ENCODE results near the gene GRAP2. TPM values are rescaled to one million over a fixed set of nuclear protein-coding genes. Genes with fewer than 3 reads are reported as not detected.

GRAP2 gene
- total RNA-seq, 1 experiment from 2014 or later = 0.42 TPM

GRCh38 chr22:39896313-39896996 lies 4.4 kb upstream of the GRAP2 start:
- intact Hi-C loops (cut with micrococcal nuclease) = no loop called here
- no TSS peak for BruUV-seq (replicated peaks)
- H4K20me1 ChIP-seq (ENCODE audit: insufficient read depth) = no peaks in the 10 kb centered on the region
- CTCF ChIA-PET = interaction anchor here (1.2 kb wide), 1 partner anchor 57 kb away, joined by 3 read pairs; no protein-coding TSS in a partner anchor
- no peaks in the 10 kb centered on the region for H3K36me3 ChIP-seq (ENCODE audit: control insufficient read depth in 1 of 2, insufficient read depth in 2 of 2, low read length in 2 of 2)
- ATAC-seq (no peak), DNase-seq (ENCODE audit: low read depth, low spot score) (no peak)
- H3K4me1 ChIP-seq (ENCODE audit: control insufficient read depth in 1 of 2, insufficient read depth in 2 of 2, low read length in 2 of 2) = no peaks in the 10 kb centered on the region
- H3K9me3 ChIP-seq (ENCODE audit: control insufficient read depth in 1 of 2, insufficient read depth in 1 of 2, low read depth in 1 of 2, low read length in 2 of 2) = no peaks in the 10 kb centered on the region
- no peak overlapping the region for H3K4me2 ChIP-seq (ENCODE audit: low read length)
- no peaks in the 10 kb centered on the region for H3K79me2 ChIP-seq (ENCODE audit: insufficient read depth, low read length)
- no peaks in the 10 kb centered on the region for H3K9me2 ChIP-seq (ENCODE audit: insufficient read depth)
- no peak for TF ChIP-seq JUND (IDR thresholded peaks at IDR 0.05)
- no peak for TF ChIP-seq EZH2phosphoT487 (IDR thresholded peaks at IDR 0.05; ENCODE audit: borderline replicate concordance)
- no peak for TF ChIP-seq SP1 (IDR thresholded peaks at IDR 0.05; ENCODE audit: low read depth)
- no peak for TF ChIP-seq ZNF274 (IDR thresholded peaks at IDR 0.05; ENCODE audit: low read depth, low read length)
- no peak for TF ChIP-seq ZFX (IDR thresholded peaks at IDR 0.05)
- no peak for TF ChIP-seq POLR2A (IDR thresholded peaks at IDR 0.05; ENCODE audit: borderline replicate concordance, extremely low read depth, insufficient read depth, insufficient read length)
- no peak for TF ChIP-seq SRF (IDR thresholded peaks at IDR 0.05; ENCODE audit: low read depth)
- TF ChIP-seq POLR2AphosphoS5 (IDR thresholded peaks at IDR 0.05; ENCODE audit: low read depth, low read length) = no peak
- no peak for TF ChIP-seq EZH2 (IDR thresholded peaks at IDR 0.05)
- TF ChIP-seq CBX3 (IDR thresholded peaks at IDR 0.05; ENCODE audit: low read depth) = no peak
- TF ChIP-seq ATF3 (IDR thresholded peaks at IDR 0.05) = no peak
- no peak for TF ChIP-seq ZBTB33 (IDR thresholded peaks at IDR 0.05; ENCODE audit: extremely low read depth, insufficient replicate concordance, low read length)
- TF ChIP-seq REST (IDR thresholded peaks at IDR 0.05; ENCODE audit: low read depth) = no peak
- TF ChIP-seq EGR1 (IDR thresholded peaks at IDR 0.05; ENCODE audit: low read depth) = no peak
- no peak for TF ChIP-seq CEBPB (IDR thresholded peaks at IDR 0.05; ENCODE audit: low read depth)
- no peak for TF ChIP-seq SIN3A (IDR thresholded peaks at IDR 0.05; ENCODE audit: low read depth)
- TF ChIP-seq CTCF (IDR thresholded peaks at IDR 0.05 in 2 of 3, conservative IDR thresholded peaks at IDR 0.05 in 1 of 3; ENCODE audit: borderline replicate concordance in 1 of 3, insufficient read depth in 1 of 3, low read depth in 2 of 3, low read length in 2 of 3) = no peak
- no peak for TF ChIP-seq TCF7L2 (IDR thresholded peaks at IDR 0.05; ENCODE audit: borderline replicate concordance, extremely low read depth, insufficient read depth, insufficient read length)
- TF ChIP-seq FOSL1 (IDR thresholded peaks at IDR 0.05; ENCODE audit: low read depth) = no peak
- no peak overlapping the region for H3K27ac ChIP-seq (ENCODE audit: low read depth, low read length)
- no peak overlapping the region for H3K4me3 ChIP-seq (replicated peaks in 1 of 2; ENCODE audit: low read depth in 1 of 2, low read length in 2 of 2)
- POLR2A ChIA-PET = no interaction called here
- no peak overlapping the region for H2AFZ ChIP-seq (ENCODE audit: low read depth, low read length, poor library complexity, severe bottlenecking)
- no peak overlapping the region for H3K9ac ChIP-seq (ENCODE audit: low read length)
- H3K27me3 ChIP-seq (ENCODE audit: insufficient read depth, low read length) = peaks cover 57% of the 10 kb centered on the region
- RAD21 ChIA-PET (ENCODE audit: low non-redundant PET in 1 of 2, low total read pairs in 2 of 2, uncharacterized antibody in 2 of 2, unreplicated experiment in 2 of 2) = no interaction called here
